Islet precursor cell (in vitro differentiated cells): ENCODE data around the gene GNPTG.

Experiments
- DNase-seq: peaks from one replicate; pipeline ENCODE4 v3.0.0-alpha.2; 2018

Gene GNPTG

GRCh38 chr16:1375741-1376410, 24.1 kb downstream of the GNPTG start:
- DNase-seq: no peak

DNA sequence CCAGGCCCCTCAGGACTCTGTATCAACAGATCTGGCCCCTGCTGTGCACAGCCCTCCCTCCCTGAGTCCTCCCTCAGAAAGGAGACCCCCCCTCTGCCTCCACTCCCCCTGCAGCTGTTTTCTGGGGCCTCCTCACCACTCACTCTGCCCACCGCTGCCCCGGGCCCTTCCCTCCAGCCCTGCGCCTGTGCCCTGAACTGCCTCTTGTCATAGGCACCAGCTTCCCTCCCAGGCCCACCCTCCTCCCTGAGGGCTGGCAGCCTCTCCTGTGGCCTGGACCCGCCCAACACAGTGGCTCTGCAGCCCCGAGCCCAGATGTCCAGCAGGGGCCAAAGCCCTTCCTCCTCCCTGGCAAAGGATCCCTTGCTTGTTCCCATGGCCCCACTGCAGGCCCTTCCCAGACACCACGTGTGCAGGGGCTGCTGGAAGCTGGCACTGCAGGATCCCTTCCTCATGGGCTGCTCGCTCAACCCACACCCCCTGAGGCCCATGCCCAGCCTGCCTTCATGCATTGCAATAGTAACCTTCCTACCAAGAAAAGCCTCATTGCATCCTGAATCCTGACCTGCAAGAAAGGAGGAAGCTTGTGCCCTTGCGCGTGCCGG, 25.8 kb downstream of the GNPTG start:
- DNase-seq: no peak

DNA sequence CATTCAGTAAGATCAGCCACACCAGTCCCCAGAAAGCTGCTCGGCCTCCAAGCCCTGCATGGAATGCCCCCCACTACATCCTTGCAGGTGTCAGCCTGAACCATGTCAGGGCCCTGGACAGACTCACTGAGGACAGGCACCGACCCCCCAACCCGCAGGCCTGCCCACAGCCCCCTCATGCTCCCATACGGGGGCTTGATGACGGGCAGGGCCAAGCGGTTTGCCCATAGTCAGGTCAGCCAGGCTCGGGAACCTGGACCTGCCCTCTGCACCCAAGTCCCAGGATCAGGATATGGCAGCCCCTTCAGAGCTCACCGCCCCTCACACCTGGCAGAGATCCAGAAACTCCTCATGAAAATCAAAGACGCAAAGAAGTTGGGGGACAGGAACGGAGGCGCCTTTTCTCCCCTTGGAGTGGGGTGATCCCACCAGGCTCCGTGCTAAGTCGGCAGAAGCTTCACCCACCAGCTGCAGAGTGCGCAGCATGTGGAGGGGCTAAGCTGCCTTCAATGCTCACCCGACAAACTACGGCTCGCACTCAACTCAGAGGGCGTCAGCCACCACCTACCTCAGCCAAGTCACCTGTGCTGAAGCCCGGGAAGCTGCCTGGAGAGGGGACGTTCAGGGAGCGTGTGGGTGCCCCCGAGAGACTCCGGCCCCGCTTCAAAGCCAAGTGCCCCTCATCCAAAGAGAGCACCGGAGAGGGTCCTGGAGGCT, 26.5 kb downstream of the GNPTG start:
- no peak for DNase-seq

DNA sequence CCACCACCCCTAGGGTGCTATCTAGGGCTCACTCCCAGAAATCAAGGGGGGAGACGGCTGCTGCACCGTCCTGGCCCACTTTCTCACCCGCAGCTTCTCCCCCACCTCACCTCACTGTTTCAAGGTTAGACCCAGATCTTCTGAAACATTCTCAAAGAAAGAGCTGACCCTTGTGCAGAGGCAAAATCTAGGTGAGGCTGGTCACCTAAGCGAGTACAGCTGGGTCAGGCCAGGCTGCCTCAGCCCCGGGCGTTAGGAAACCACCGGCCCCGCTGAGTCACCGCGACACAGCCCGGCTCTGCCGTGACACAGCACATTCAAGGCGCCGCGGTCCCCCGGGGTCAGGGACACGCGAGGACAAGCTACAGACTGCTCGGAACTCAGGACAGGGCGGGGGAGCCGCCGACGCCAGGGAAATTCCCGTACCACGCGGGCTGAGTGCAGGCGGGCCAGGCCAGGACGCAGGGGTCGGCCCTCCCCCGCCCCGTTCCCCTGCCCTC, 27.1 kb downstream of the GNPTG start:
- peak; percentile 89 for DNase-seq

GRCh38 chr16:1379304-1380076, 27.8 kb downstream of the GNPTG start:
- DNase-seq: peak; percentile 77

DNA sequence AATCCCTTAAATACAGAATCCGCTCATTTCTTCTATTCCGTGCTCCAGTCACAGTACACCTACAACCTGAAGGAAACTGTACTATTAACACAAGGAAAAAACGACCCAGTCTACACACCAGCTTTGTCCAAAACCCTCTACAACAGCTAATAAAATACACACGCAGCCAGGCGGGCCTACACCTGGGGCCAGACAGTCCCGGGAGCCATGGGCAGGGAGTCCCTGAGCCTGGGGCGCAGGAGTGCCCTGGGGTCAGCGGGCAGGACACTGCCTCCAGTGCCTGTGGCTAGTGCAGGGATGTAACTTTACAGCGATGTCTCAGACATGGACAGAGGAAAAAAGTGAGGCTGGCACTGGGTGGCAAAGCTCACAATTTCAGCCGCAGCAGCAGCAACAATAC, 28.5 kb downstream of the GNPTG start:
- DNase-seq: no peak

- DNase-seq: no peak
Measured at GRCh38 chr16:1381612-1382406, 30.1 kb downstream of the GNPTG start.

GRCh38 chr16:1383556-1383955, 31.8 kb downstream of the GNPTG start:
- no peak for DNase-seq

- DNase-seq: no peak
Measured at GRCh38 chr16:1385232-1385631, 33.5 kb downstream of the GNPTG start.

- no peak for DNase-seq
Measured at GRCh38 chr16:1387331-1387730, 35.6 kb downstream of the GNPTG start.

DNA sequence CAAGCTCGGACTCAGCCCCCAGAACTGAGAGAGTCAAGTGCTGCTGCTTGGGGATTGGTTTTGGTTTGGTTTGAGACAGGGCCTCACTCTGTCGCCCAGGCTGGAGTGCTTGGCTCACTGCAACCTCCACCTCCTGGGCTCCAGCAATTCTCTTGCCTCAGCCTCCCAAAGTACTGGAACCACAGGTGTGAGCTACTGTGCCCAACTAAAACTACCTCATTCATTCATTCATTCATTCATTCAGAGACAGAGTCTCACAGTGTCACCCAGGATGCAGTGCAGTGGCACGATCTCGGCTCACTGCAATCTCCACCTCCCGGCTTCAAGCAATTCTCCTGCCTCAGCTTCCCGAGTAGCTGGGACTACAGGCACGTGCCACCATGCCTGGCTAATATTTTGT, 38.0 kb downstream of the GNPTG start:
- no peak for DNase-seq

GRCh38 chr16:1390239-1390779, 38.6 kb downstream of the GNPTG start:
- DNase-seq: no peak

DNA sequence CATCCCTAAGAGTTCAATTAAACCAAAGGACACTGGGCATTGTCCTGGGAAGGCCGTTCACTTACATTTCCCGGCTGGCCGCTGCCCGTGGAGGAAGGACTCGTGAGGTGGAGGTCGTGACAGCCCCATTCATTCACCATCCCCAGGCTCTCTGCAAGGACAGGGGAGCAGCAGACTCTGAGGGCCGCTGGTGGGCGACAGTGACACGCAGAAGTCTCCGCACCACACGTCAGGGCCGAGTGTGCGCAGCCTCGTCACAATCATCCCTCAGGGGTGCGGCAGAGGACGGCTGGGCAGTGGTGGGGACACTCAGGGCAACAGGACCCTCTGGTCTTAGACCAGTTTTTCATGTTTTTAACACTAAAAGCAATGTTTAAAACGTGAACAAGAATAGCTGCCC, 41.1 kb downstream of the GNPTG start:
- DNase-seq: no peak

DNA sequence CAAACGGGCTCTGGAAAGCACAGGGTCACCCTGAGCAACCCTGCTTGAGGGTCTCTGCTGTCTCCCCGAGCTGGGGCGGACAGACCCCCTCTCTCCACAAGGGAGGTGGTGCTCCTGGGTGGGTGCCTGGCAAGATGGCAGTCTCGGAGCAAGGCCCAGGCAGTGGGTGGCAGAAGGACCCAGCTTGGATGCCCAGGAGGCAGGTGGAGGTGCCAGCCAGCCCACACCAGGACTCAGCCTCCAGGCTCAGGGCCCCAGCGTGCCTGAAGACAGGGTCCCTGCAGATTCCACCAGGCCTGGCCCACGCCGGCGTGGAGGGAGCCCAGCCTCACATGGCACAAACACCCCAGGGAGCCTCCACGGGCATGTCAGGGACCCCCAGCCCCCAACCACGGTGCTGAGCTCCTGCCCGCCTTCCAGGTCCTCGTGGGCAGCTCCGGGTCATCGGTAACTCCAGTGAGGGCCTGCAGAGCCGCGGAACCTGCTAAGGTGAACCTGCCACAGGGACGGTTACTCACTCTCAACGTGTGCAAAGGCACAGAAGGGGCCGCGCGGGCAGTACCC, 42.0 kb downstream of the GNPTG start:
- no peak for DNase-seq

DNA sequence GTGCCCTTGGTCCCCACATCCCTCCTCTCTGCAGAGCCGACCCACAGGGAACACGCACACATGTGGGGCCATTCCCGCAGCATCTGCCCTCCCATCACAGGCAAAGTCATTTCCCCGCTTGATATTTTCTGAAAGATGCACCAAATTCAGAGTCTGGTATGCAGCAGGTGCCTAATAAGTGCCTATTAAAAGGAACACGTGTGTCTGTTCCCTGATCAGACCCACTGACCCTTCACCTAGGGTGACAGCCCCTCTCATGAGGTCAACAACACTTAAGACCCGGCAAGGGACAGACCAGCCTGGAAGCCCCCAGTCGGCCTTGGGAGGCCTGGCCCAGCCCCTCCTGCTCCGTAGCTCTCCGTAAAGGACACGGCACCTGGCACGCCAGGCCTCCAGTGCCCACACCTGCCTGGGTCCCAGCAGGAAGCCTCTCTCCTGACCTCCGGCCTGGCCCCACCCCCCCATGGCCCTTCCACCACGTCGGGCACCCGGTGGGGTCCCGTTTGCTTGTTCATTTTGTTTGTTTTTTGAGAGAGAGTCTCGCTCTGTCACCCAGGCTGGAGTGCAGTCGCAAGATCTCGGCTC, 42.7 kb downstream of the GNPTG start:
- no peak for DNase-seq

DNA sequence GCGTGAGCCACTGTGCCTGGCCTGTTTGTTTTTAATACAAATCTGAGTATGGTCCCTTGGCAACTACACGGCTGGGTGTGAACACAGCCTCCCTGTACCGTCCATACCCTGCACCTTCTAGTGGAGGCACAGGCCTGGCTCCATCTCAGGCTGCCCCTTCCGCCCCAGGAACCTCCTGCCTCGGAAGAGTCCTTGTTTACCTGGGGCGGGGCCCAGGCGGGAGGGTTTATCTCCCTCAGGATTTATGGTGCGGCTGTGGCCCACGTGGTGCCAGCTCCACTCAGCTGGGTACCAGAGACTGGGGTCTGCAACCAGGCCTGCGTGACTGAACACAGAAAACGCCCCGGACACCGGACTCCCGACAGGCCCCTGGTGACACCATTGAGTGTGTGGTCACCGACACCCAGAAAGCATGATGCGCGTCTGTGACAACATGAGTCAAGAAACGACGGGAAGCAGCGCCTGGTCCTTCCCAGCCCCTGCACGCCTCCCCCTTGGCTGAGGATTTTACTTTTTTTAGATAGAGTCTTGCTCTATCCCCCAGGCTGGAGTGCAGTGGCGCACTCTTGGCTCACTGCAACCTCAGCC, 43.8 kb downstream of the GNPTG start:
- no peak for DNase-seq

DNA sequence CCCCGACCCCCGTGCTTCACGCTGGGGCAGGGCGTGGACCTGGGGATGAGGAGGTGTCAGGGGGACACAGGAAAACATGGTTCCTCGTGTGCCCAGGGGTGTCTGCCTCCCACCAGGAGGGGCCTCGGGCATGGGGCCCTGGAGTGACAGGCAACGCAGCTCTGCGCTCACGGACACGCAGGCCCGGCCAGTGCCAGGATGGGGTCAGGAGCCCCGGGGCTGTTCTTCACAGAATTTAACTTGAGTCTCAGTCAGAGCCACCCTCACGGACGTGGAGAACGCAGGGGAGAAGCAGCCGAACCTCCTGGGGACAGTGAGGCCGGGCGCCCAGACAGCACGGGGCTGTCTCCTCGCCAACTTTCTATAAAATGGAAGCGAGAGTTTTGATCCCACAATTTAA, 46.0 kb downstream of the GNPTG start:
- DNase-seq: no peak

- DNase-seq: no peak
Measured at GRCh38 chr16:1398351-1398750, 46.6 kb downstream of the GNPTG start.

- no peak for DNase-seq
Measured at GRCh38 chr16:1398826-1399581, 47.3 kb downstream of the GNPTG start.

GRCh38 chr16:1401061-1401757, 49.5 kb downstream of the GNPTG start:
- DNase-seq: peak; percentile 35
